ENCODE data around the gene NEDD8.

The NEDD8 gene

DNA sequence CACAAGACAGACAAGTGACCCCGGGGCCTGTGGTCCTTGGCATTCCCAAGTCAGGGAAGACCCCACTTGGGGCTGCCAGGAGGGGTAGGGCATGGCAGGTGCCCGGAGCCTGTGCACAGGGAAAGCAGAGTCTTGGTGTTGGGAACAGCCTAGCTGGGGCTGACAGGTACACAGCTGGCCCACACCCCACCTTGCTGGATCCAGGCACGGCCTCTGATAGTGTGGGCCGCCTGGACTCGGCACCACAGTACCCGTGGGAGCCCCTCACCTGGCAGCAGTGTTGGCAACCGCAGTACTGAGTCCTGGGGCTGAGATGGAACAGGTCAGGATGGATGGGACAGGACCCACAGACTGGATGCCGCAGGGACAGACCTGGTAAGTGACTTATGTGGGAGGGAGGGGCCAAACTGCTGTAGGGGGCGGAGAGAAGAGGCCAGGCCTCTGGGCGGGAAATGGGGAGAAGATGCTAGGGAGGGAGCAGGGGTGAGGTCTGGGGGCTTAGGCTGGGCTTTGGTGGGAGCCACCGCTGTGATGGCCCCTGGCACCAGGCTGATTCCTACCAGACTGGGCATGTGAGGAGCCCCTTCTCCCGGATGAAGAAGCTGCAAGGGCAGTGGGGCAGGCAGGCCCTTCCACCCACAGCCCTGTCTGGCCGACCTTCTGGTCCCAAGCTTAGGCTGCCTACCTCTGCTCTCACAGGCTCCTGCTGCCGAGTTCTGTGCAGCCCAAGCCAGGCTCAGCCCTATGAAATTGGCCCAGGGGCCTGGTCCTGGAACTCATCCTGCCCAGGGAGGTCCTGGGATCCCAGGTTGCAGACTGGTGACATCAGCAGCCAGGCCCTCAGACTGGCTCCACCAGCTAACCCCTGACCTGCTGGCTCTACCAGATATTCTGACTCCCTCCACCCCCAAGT lies 30.9 kb upstream of the NEDD8 start, which contains the start of gene TGM1:
TSS of gene TGM1 (minus strand) at position 357 of the 913 bp plus-strand sequence. CDS start 825 bp downstream, outside the sequence.
- no peak for DNase-seq

- DNase-seq: no peak
These were observed 29.8 kb upstream of the NEDD8 start for GRCh38 chr14:24261969-24262327.

DNA sequence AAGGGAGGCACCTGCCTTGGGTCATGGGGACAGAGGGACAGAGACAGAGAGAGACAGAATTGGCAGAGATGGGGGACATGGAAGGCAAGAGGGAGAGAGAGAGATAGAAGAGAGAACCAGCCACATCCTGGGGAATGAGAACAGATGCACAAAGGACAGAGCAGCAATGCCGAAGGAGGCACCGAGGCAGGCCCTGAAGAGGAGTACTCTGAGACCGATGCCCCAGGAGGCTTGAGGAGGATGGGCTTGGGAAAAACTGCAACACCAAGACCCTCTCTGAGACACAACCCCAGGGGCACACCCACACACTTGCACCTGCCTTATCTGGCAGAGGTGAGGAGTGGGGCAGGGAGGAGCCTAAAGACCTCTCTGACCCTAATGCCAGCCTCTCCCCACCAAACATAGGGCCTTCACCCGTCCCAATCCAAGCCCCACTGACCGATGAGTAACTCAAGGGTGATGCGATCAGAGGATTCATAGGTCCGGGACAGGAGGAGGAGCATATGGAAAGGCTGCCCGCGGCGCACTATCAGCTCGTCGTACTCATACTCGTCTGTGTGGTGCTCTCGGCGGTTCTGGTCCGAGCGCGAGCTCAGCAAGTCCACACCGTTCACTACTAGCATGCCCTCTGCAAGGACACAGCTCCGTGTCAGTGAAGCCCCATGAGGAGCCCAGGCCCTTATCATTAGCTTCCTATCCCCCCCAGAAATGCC lies 29.2 kb upstream of the NEDD8 start:
- no peak for DNase-seq

GRCh38 chr14:24260780-24261157 lies 28.6 kb upstream of the NEDD8 start:
- no peak for DNase-seq

DNA sequence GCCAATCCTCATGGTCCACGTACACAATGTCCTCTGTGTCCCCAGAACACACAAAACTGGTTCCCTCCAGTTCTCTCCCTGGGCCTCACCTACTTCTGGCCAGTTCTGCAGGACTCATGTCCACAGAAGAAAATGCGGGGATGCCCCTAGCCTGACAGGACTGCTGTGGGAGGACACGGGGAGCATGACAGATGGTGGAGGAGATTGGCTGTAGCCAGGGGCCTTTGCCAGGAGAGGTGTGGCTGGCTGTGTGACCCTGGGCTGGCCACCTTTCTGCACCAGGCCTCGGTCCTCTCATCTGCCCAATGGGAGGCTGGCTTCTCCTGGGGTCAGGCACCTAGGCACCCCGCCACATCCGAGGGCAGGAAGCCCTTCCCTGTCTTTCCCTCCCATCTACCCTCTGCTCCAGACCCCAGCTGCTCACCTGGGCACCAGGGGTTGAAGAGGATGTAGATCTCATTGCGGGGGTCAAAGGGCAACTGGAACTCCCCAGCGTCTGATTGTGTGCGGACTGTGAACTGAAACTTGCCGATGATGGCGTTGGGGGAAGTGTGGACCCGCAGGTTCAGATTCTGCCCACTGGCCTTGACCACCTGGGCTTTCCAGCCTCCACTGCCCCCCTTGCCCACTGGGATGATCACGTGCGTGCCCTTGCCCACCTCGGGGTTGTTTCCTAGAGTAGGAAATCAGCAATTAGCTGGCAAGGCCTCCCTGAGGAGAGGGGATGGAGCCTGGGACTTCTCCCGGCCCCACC lies 28.0 kb upstream of the NEDD8 start:
- DNase-seq: no peak

DNA sequence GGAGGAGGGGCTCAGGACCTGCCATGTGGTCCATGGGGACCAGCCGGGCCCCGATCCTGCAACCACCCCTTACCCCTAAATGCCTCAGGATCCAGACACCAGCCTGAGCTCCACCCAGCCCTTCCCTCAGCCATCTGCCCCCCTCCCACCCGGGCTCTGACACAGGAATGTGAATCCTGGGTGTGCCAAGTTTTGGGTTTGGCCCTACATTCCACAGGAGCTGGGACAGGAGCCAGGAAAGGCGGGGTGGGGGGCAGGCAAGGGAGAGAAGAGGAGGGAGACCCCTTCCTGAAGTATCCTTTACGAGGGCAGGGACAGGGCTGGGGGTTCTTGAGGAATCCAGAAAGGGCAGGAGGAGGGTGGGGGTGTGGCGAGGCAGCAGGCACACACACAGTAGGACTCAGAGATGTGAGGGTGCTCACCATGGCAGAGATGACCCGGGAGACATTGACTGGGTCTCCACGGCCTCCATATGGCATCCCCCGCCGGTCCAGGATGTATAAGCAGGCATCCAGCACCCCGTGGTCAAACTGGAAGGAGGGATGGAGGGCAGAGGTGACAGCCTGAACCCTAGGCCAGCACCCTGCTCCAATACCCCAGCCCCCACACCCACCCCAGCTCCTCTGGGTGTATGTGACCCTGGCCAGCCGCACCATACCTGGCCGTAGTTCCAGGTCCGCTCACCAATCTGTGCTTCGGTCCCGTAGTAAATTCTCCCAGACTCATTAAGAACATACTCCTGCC lies 27.3 kb upstream of the NEDD8 start:
- DNase-seq: peak; percentile 70

DNA sequence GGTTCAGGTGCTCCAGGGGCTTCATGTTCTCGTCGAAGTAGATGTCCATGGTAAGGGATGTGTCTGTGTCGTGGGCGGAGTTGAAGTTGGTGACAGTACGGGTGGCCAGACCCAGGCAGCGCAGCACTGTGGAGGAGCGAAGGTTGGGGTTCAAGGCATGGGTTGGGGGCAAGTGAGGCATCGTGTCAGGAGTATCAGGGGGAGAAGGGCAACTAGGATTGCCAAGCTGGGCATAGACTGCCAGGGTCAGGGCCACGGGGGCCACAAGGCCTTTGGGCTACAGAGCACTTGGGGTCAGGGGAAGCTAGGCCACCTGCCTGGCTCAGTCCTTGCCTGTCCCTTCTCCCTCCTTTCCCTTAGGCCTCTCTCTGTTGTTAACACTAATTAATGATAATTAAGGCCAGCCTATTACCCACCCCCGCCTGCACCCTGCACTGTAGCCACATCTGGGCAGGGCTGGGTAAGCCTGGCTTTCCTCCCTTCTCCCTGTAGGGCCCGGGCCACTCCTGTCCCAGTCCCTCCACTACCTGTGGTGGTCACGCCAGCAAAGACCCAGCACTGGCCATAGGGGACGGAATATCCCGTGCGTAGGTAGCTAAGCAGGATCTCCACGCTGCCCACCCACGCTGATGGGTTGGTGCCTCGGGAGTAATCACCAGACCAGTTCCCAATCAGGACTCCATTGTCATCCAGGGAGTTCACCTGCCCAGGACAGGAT lies 26.5 kb upstream of the NEDD8 start:
- peak; percentile 16 for DNase-seq

GRCh38 chr14:24258119-24258518 lies 26.0 kb upstream of the NEDD8 start:
- DNase-seq: no peak

DNA sequence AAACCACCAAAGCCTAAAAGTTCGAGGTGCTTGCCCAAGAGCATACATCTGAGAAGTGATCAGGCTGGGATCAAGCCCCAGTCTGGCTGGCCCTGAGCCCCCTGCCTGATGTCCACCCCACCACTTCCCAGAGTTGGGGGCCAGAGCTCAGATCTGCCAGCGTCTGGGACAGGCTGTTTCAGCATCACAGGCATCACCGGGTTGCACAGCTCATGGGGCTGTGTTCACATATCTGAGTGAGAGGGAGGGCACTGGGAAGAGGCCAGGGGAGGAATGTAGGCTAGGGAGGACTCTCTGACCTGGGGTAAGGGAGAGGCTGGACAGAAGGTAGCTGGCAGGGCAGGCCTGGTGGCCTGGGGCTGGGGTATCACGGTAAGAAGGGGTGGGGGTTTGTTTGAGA lies 24.8 kb upstream of the NEDD8 start:
- no peak for DNase-seq

- no peak for DNase-seq
These were observed 24.0 kb upstream of the NEDD8 start for GRCh38 chr14:24255931-24256711.

DNA sequence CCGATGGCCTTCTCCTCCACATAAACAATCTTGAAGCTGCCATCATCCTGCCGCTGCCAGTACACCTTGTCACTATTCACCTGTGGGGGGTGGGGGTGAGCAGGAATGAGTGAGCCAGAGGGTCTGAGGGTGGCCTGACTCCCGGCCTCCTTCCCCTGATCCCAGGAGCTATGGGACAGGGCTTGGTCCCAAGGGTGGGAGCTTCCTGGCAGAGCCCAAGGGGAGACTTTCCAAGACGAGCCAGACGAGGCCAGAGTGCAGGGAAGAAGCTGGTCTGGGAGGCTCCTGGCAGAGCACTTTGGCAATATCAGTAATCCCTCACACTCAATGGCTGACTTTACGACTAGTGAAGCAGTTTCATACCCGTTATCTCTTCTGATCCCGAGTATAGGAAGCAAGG lies 23.3 kb upstream of the NEDD8 start:
- peak; percentile 15 for DNase-seq

DNA sequence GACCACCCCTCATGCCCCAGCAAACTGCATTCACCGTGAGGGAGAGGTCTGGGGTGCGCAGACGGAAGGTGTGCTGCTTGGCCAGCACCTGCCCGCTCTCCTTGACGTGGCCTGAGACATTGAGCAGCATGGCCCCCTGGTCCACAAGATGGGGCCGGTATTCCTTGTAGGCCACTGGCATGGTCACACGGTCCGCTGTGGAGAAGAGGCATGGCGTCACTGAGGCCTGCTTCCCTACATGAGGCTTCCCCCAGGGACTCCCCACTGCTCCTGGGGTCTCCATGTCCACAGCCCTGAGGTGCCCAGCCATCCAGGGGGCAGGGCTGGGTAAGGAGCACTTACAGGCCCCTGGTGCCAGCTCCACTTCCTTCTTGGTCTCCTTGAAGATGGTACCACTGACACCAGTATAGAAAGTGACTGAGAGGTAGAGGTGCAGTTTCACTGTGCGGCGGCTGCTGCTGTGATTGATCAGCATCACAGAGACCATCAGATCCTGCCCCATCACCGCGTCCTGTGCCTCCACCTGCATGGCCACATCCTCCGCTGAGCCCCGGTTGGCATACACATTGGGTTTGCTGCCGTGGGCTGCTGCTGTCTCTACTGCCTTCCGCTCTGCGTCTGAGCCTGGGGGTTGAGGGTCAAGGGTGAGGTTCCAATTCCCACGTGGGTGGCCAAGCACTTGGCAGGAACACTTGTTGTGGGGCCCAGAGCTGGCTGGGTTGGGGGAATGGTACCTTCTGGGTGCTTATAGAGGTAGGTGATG lies 22.6 kb upstream of the NEDD8 start:
- peak; percentile 11 for DNase-seq

DNA sequence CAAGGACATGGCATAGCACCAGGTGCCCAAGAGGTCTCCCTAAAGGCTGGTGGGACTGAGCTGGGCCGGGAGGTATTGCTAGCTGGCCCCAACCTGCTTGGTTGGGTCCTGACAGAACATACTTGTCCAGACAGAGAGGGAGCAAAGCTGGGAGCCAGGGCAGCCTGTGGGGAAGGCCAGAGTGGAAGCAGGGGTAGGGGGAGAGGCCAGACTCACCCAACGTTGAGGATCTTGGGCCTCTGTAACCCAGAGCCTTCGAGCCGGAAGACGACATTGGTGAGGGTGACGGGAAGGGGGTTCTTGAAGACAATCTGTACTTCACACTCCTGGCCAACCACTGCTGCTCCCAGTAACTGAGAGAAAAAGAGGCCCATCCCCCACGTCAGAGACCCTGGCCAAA lies 21.8 kb upstream of the NEDD8 start:
- peak; percentile 12 for DNase-seq

- peak; percentile 13 for DNase-seq
These were observed 20.3 kb upstream of the NEDD8 start for GRCh38 chr14:24252289-24253124.

- no peak for DNase-seq
These were observed 19.7 kb upstream of the NEDD8 start for GRCh38 chr14:24251880-24252288.

- DNase-seq: peak; percentile 19
These were observed 18.2 kb upstream of the NEDD8 start for GRCh38 chr14:24250354-24250753.

DNA sequence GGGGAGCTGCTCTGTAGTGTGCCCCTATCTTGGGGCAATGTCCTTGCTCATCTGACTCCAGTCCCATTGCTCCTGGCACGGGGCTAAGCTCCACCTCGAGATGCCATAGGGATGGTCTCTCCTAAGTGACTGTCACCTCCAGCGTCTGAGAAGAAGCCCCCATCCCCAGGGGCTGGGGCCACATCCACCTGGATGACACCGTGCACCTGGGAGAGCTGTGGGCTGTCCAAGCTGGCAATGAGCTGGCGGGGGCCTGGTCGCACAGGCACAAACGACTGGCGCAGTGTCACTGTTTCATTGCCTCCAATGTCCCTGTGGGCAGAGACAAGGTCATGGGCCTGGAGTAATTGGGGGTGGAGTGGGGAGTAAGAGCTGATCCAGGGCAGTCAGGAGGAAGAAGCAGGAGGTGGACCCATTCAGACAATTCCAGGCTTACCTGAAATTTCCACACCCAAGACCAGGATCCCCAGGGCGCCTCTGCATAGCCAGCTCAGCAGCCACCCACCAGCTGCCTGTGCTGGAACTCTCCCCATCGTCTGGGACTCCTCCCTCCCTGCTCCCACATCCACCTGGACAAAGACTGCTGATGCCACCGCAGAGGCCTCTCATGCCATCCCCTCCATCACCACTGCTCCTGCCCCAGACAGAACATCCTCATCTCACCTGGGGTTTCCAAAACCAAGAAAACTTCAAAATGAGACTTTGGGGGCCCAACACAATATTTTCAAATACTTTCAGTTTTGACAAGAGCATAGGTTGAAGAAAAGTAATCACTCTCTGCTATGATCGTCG lies 17.3 kb upstream of the NEDD8 start:
- no peak for DNase-seq

DNA sequence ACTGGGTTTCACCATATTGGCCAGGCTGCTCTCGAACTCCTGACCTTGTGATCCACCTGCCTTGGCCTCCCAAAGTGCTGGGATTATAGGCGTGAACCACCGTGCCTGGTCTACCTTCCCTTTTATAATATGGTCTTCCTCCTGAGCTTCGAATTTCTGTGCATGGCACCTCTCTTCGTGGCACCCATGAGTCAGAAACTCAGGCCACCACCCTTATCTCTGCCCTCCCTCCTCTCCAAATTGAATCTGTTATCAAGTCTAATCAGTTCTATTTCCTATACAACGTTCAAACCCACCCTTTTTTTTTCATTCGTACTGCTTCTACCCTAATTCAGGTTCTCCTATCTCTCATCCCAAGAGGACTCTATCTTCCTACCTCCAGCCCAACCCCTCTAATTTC lies 15.3 kb upstream of the NEDD8 start:
- DNase-seq: no peak
